ENCODE measurements around the gene KCNK3.
"Not testable (repeated sequence)": the region's sequence is repeated elsewhere in the genome, so short reads cannot be mapped to it uniquely, and the experiment has no call there.

KCNK3 gene

GRCh38 chr2:26749787-26750420 lies 57.4 kb downstream of the KCNK3 start:
- FAIRE-seq; DNase-seq (ENCODE audit: insufficient read length, low spot score): not testable (repeated sequence)

- DNase-seq (ENCODE audit: insufficient read length, low spot score); FAIRE-seq: not testable (repeated sequence)
Measured at GRCh38 chr2:26750467-26750866, 57.9 kb downstream of the KCNK3 start.

DNA sequence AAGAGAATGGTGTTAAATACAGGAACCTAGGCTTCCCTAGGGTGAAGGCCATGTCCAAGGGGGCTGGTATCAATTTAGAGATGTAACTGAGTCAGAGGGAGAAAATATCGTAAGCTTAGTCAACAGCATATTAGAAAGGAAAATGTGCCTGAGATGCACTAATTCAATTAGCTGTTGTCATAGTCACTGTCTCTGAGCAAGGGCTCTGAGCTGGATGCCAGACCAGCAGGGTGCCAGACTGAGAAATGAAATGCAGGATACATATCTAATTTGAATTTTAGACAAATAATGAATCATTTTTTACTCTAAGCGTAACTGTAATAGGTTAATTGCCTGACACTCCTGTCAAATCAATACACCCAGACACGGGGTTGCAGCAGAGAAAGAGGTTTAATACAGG lies 60.1 kb downstream of the KCNK3 start:
- FAIRE-seq (no peak), DNase-seq (ENCODE audit: insufficient read length, low spot score) (no peak)

DNA sequence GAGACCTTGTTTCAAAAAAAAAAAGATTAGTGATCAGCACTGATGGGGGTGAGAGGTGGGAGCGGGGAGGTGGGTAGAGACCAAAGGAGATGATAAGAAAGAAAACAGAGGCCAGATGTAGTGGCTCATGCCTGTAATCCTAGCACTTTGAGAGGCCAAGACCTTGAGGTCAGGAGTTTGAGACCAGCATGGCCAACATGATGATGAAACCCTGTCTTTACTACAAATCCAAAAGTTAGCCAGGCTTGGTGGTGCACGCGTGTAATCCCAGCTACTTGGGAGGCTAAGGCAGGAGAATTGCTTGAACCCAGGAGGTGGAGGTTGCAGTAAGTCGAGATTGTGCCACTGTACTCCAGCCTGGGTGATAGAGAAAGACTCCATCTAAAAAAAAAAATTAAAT lies 62.0 kb downstream of the KCNK3 start:
- DNase-seq (ENCODE audit: insufficient read length, low spot score), result no peak
- FAIRE-seq, result no peak

DNA sequence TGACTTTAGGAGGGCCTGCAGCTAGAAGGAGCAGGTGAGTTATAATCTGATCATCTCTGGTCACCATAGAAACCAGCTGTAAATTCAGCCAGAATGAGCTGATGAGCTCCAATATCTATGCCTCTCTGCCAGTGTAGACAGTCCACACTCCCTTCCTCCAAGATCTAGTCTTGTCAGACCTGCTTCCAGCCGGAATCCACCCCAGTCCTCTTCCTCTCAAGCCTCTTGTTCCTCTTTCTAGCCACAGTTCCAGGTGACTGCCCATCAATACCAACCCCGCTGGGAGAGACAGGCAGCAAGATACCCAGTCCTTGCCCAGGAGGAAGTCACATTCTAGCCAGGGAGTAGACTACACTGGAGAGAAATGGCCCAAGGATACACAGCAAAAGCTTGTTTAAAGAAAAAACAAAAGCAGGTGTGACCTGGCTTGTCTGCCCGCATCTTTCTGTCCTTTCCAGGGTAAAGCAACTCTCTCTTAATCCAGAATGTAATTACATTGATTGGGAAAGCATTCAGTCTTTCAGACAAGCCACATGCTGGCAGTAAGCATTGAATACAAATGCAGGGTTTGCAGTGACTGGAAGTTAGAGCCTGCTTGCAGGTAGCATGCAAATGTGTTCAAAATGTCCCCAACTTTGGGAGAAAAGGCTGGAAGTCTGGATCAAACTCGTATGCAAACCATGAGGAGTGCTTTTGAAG lies 62.6 kb downstream of the KCNK3 start:
- FAIRE-seq (no peak), DNase-seq (ENCODE audit: insufficient read length, low spot score) (no peak)

DNA sequence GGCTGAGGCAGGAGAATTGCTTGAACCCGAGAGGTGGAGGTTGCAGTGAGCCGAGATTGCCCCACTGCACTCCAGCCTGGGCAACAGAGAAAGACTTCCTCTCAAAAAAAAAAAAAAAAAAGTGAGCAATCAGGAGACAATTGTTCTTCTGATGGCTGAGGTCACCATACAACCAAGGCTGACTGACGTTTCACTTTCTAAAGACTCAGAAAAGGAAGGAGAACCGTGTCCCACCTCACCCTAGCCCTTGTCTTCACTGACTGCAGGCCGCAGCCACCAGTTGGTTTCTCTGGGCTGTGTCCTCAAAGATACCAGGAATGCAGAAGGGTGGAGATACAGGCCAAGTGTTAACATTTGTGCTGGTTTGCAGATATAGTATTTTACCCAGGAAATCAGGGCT lies 63.8 kb downstream of the KCNK3 start:
- FAIRE-seq, result no peak
- DNase-seq (ENCODE audit: insufficient read length, low spot score), result no peak

GRCh38 chr2:26757873-26758789 lies 65.6 kb downstream of the KCNK3 start:
- FAIRE-seq, result peak; percentile 75
- DNase-seq (ENCODE audit: insufficient read length, low spot score), result no peak

- FAIRE-seq (no peak), DNase-seq (ENCODE audit: insufficient read length, low spot score) (no peak)
Measured at GRCh38 chr2:26758790-26759321, 66.3 kb downstream of the KCNK3 start.

DNA sequence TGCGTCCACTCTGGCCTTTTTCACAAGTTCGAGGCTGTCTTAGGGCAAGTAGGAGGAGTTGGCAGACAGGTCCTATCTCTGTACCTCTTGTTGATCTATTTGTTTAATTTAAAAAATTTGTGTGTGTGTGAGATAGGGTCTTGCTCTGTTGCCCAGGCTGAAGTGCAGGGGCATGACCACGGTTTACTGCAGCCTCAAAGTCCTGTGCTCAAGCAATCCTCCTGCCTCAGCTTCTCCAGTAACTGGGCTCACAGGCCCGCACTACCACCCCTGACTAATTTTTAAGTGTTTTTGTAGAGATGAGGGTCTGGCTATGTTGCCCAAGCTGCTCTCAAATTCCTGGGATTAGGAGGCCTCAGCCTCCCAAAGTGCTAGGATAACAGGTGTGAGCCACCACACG lies 67.3 kb downstream of the KCNK3 start:
- FAIRE-seq, result no peak
- DNase-seq (ENCODE audit: insufficient read length, low spot score), result no peak

GRCh38 chr2:26760991-26761390 lies 68.5 kb downstream of the KCNK3 start:
- not testable (repeated sequence) for DNase-seq (ENCODE audit: insufficient read length, low spot score); FAIRE-seq

DNA sequence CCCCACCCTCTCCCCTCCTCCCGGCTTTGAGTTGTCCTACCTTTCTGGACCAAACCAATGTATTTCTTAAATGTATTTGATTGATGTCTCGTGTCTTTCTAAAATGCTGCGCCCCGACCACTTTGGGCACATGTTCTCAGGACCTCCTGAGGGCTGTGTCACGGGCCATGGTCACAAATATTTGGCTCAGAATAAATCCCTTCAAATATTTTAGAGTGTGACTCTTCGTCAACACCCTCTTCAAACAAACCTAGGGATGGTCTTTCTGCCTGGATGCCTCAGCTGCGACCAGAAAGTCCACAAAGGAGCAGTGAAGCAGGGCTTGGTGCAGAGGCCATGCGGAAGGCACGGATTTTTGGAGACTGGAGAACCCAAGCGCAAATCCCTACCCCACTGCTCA lies 70.5 kb downstream of the KCNK3 start:
- no peak for DNase-seq (ENCODE audit: insufficient read length, low spot score)
- no peak for FAIRE-seq

DNA sequence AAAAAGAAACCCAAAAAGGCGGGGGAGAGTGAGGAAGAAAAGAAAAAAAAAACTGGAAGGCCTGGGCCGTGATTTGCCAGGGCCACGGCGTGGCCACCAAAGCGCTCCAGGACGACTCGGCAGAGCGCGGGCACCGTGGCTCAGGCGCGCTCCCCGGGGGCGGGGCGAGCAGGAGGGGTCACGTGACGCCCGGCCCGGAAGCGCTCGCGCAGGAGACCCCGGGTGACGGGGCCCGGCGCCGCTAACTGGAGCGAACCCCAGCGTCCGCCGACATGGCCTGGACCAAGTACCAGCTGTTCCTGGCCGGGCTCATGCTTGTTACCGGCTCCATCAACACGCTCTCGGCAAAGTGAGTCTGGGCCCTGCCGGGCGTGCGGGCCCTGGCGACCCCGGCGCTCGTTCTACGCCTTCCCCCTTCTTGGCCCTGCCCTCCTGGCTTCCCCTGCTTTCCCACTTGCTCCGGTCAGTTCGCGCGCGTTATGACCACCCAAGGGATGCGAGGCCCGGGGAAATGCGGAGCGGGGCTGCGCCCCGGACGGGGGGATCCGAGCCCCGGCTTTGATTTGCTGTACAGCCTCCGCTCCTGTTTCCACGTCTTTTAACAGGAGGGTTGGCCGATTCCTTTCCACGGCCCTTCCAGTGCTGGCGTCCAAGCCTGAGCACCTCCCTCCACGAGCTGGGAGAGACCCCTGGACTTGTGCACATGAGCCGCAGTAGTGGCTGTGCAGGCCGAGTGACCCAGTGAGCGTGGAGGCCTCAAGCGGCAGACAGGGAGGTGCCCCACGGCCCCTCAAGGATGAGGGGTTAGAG lies 71.8 kb downstream of the KCNK3 start, which contains the start of gene SLC35F6:
TSS of gene SLC35F6 (plus strand) at position 207 of the 810 bp plus-strand sequence. CDS start at position 273, 66 bp downstream.
- peak; percentile 72 for FAIRE-seq

GRCh38 chr2:26764906-26765305 lies 72.4 kb downstream of the KCNK3 start:
- FAIRE-seq (no peak), DNase-seq (ENCODE audit: insufficient read length, low spot score) (no peak)

More for the DNA sequence above, 71.8 kb downstream of the KCNK3 start, which contains the start of gene SLC35F6:
- peak; percentile 86 for DNase-seq (ENCODE audit: insufficient read length, low spot score)

- DNase-seq (ENCODE audit: insufficient read length, low spot score), result no peak
- FAIRE-seq, result no peak
Measured at GRCh38 chr2:26765475-26766200, 73.1 kb downstream of the KCNK3 start.

GRCh38 chr2:26767129-26767528 lies 74.6 kb downstream of the KCNK3 start:
- no peak for FAIRE-seq
- no peak for DNase-seq (ENCODE audit: insufficient read length, low spot score)

- FAIRE-seq, result no peak
Measured at GRCh38 chr2:26767894-26768487, 75.5 kb downstream of the KCNK3 start.

GRCh38 chr2:26768759-26769088 lies 76.2 kb downstream of the KCNK3 start:
- DNase-seq (ENCODE audit: insufficient read length, low spot score), result no peak
- FAIRE-seq, result no peak

More at GRCh38 chr2:26767894-26768487, 75.5 kb downstream of the KCNK3 start:
- DNase-seq (ENCODE audit: insufficient read length, low spot score), result no peak

- FAIRE-seq, result no peak
- no peak for DNase-seq (ENCODE audit: insufficient read length, low spot score)
Measured at GRCh38 chr2:26769089-26769761, 76.7 kb downstream of the KCNK3 start.

All from GM19239 (cell line).